Measurements from ENCODE around the gene EEF2KMT.
"Not testable (repeated sequence)": the region's sequence is repeated elsewhere in the genome, so short reads cannot be mapped to it uniquely, and the experiment has no call there.

EEF2KMT gene

GRCh38 chr16:5070431-5071186, 27.0 kb downstream of the EEF2KMT start:
- no peak for DNase-seq

- DNase-seq, result no peak
Measured at GRCh38 chr16:5069854-5070253, 27.7 kb downstream of the EEF2KMT start.

DNA sequence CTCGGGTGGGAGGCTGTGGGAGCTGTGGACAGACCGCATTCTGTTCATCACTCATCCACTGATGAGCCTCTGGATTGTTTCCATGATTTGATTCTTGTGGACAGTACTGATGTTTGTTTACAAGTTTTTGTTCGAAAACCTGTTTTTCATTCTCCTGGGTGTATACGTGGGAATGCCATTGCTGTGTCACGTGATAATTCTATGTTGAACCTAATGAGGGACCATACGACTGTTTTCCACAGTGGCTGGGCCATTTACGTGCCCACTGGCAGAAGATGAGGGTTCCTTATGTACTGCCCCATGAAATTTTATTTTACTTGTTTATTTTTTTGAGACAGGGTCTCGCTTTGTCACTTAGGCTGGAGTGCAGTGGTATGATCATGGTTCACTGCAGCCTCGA, 28.5 kb downstream of the EEF2KMT start:
- DNase-seq, result no peak

DNA sequence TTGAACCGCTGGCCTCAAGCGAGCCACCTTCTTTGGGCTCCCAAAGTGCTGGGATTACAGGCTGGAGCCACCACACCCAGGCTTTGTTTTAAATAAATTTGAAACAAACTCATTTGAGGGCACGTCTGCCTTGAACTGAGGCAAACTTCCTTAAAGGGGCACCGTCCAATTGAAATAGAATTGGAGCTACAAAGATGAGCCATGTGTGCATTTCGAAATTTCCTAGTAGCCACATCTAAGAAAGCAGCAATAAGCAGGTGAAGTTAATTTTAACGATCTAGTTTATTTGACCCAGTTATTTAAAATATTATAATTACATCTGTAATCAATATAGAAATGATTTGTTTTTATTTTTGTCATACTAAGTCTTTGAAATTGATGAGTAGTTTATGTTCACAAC, 31.1 kb downstream of the EEF2KMT start:
- no peak for DNase-seq

GRCh38 chr16:5065813-5066212, 31.8 kb downstream of the EEF2KMT start, which contains the start of gene C16orf89:
TSS of gene C16orf89 (minus strand) at chr16:5065956. CDS start at chr16:5065908, 48 bp downstream.
- DNase-seq, result no peak

DNA sequence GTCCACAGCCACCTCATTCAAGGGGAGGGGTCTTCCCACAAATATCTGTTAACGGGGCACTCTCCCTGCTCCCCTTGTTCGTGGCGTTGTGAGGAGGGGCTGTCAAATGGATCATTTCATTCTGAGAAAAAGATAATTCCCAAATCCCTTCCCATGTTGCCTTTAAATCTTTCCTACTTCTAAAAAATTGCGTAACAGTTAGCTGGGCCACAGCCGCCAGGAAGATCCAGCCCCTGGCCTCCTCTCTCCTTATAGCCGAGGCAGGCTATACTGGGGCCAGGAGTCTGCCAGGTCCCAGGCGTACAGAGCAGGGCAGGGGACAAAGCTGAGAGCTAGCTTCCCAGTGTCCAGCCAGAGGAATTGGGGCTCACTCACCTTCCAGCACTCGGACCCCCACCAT, 32.3 kb downstream of the EEF2KMT start:
- DNase-seq, result no peak

DNA sequence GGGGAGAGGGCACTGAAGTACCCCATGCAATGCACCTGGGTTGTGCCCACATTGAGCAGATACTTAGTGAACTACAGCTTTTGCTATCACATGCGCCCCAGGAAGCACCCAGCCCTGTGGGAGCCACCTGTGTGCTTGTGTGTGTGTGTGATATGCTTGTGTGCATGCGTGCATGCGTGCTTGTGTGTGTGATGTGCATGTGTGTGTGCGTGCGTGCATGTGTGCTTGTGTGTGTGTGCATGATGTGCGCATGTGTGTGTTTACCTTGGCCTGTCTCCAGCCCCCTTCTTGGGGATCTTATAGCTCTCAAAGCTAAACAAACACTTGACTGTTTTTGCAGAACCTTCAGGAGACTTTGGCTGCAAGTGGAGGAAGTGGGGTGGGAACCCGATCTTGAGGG, 32.7 kb downstream of the EEF2KMT start:
- DNase-seq, result no peak

GRCh38 chr16:5062790-5063765, 34.5 kb downstream of the EEF2KMT start:
- no peak for DNase-seq

- no peak for DNase-seq
Measured at GRCh38 chr16:5062051-5062450, 35.5 kb downstream of the EEF2KMT start.

DNA sequence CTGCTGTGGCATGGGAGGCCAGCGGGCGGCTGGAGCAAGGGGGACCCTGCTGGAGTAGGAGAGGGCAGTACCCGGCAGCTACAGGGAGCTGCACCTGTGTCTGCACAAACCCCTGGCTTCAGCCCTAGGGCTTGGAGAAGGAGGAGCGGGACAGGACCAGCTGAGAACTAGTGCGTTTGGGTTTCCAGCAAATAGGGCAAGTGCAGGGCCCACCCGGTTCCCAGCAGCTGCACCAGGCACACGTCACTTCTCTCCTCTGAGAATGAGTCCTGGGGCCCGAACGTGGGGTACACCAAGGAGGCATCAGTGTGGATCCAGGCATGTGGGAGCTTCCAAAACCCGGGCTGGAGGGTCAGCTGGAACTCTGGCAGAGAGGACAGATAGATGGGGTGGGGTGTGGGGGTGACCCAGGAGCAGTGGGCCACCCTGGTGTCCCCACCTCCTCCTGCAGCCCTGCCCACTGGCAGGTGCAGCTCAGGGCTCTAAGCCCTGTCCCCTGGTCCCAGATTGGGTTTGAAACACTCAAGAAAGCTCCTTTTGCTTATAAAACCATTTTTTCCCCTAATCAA, 37.4 kb downstream of the EEF2KMT start:
- DNase-seq, result no peak

- DNase-seq, result no peak
Measured at GRCh38 chr16:5059386-5060072, 38.1 kb downstream of the EEF2KMT start.

GRCh38 chr16:5058476-5058875, 39.1 kb downstream of the EEF2KMT start:
- DNase-seq, result no peak

GRCh38 chr16:5056352-5056751, 41.2 kb downstream of the EEF2KMT start:
- no peak for DNase-seq

DNA sequence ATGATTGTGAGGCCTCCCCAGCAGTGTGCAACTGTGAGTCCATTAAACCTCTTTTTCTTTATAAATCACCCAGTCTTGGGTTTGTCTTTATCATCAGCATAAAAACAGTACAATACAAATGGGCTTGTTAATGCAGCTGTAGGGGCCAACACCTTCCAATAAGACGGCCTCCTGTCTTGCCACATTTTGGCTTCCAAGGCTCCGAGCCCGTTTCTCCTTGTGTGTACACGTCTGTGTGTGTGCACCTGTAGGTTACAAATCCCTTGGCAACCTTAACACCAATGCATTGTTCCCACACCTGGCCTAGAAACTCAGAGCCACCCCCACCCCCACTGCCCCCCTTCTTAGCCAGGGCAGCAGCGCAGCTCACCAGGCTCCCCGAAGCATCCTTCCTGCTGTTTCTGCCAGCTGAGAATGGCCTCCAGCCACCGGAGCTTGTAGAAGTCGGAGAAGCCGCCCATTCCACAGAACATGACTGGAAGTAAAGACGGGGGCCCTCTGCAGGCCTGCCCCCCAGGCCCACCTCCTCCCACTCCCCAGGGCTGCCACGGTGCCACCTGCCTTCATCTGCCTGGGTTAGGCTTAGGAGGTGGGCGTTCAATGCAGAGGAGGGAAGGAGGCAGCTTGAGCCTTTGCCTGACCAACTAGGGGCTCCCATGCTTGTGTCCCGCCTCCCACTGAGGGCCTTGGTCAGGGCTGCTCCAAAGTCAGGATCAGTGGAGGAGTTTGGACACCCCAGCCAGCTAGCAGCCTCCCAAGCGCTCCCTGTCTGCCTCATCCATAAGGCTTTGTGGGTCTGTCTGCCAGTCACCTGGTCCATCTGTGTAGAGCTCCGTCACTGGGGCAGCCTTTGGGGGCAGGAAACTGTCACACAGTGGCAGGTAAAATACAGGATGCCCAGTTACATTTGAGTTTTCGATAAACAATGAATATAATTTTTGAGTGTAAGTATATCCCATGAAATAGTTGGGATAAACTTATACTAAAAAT, 42.4 kb downstream of the EEF2KMT start:
- DNase-seq, result no peak

- no peak for DNase-seq
Measured at GRCh38 chr16:5046914-5047313, 50.7 kb downstream of the EEF2KMT start.

DNA sequence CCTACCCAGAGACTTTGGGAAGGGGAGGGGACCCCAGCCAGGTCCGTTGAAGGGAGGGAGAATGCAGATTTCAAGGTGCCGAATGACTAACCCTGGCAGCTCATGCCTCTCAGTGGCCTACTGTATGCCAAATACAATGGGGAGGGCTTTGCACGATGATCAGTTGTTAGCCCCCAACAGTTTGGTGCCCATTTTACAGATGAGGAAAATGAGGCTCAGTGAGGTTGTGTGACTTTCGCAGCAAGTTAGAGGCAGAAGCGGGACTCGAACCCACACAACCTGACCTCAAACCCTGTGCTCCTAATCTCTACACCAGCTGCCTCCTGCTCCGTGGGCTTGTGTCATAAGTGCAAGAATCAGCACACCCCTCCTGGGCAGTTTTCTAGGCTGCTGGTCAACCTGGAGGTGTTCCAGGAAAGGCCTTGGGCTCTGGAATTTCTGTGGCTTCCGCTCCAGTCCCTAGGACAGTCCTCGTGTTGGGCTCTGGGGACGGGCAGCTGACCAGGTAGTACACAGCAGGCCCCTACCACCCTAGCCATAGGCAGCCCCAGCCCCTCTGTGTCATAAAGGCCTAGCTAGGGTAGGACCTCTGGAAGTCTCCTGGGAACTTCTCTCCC, 52.0 kb downstream of the EEF2KMT start:
- no peak for DNase-seq

- not testable (repeated sequence) for DNase-seq
Measured at GRCh38 chr16:5044581-5044980, 53.0 kb downstream of the EEF2KMT start.

GRCh38 chr16:5044011-5044540, 53.5 kb downstream of the EEF2KMT start:
- no peak for DNase-seq

- no peak for DNase-seq
Measured at GRCh38 chr16:5042574-5043171, 54.9 kb downstream of the EEF2KMT start.

GRCh38 chr16:5041600-5042133, 55.9 kb downstream of the EEF2KMT start:
- DNase-seq, result no peak
